HG03521 (cell line): ENCODE results near the gene MRPL10.

ENCODE experiments used
- ATAC-seq: cut with Tn5 transposase; IDR thresholded peaks from one replicate; pipeline ENCODE4 v1.9.1; 2021; ENCODE audit warnings: mild to moderate bottlenecking, moderate library complexity; ENCODE audit not compliant: unreplicated experiment

The MRPL10 gene

DNA sequence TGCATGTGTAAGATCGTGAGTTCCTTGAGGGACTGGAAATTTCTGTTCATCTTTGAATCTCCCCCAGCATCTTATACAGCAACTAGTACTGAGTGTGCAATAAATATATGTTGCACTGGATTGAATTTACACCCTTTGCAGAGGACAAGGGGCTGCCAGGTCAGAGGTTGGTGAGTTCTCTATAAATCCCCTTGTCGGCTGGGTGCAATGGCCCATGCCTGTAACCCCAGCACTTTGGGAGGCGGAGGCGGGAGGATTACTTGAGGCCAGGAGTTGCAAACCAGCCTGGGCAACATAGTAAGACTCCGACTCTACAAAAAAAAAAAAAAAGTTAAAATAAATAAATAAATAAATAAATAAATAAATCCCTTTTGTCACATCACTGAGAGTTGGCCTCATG is 29.0 kb upstream of the MRPL10 start:
- ATAC-seq: no peak

- ATAC-seq: no peak
Measured at GRCh38 chr17:47857551-47858455, 26.5 kb upstream of the MRPL10 start.

DNA sequence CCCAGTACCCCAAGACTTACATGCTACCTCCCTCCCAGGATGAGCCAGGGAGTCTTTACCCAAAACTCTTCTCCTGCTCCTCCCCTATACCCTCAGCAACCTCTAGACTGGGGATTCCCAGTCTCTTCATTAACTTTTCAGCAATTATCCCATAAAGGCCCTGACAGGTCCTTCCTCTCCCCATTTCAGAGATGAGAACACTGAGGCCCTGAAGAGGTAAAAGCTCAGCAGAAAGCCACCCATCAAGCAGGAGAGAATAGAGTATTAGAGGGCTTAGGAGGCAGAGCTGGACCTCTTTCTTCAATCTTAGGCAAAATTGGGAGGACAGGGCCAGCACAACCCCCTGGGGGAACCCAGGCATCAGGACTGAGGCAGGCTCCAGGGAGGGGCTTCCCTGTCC is 25.5 kb upstream of the MRPL10 start:
- ATAC-seq: no peak

GRCh38 chr17:47855737-47856136 is 24.4 kb upstream of the MRPL10 start:
- no peak for ATAC-seq

DNA sequence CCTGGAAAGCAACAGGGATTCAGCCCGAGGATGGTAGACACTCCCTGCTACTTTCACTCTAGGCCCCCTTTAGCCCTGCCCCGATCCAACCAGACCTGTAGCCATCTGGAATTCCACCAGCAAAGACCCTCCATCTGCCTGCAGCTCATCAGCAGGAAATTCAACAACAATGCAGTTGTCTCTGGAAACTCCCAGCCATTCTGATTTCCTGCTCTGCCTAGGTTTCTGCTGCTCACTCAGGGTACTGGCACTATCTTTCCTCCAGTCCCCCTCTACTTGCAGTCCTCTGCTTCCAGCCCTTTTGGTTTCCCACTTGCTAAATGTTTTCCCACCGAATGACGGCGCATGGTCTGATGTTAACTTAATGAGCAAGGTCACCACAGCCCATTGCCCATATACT is 22.3 kb upstream of the MRPL10 start:
- ATAC-seq: no peak

- no peak for ATAC-seq
Measured at GRCh38 chr17:47852113-47852949, 21.0 kb upstream of the MRPL10 start.

- ATAC-seq: no peak
Measured at GRCh38 chr17:47851764-47852112, 20.4 kb upstream of the MRPL10 start.

DNA sequence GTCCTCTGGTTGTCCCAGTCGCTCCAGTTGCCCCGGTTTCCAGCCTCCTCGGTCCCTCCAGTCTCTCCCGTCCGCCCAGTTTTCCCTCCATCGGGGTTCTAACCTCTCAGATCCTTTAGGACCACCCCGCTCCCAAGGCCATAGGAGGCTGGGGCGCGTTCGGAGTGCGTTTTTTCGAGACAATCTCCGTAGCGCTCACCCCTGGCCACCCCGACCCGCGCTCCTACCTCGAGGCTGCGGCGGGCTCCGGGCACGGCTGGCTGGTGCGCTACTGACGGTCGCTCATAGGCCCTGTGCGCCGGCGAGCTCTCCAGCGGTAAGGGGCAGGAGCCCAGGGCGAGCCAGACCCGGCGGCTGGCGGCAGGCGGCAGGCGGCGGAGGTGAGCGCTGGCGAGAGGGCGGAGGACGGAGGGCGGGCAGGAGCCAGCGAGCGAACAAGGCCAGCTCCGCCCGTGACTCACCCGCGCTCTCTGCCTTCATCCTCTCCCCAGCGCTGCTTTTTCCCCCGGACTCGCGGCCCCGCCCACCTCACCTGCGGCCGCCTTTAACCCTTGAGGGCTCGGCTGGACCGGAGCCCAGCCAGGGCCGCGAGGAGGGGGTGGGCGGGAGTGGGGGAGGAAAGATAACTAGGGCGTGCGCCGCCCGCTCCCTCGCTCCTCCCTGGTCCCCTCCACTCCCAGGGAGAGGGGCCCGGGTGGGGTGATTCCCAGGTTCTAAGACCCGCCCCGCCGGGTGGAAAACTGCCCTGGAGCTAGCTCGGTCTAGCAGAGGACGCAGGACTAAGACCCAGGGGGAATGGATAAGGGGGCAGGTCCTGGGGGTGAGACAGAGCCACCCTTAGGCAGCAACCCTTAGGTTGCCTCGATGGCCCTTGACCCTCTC is 19.6 kb upstream of the MRPL10 start, which contains the start of gene SP6:
Gene SP6, minus strand, starts transcription at position 472 of the 882 bp plus-strand sequence. CDS start 2,734 bp downstream, outside the sequence.
- no peak for ATAC-seq

GRCh38 chr17:47850373-47850691 is 19.0 kb upstream of the MRPL10 start:
- ATAC-seq: no peak

GRCh38 chr17:47848198-47848513 is 16.8 kb upstream of the MRPL10 start:
- no peak for ATAC-seq

- no peak for ATAC-seq
Measured at GRCh38 chr17:47847341-47848197, 16.2 kb upstream of the MRPL10 start.

GRCh38 chr17:47846716-47847340 is 15.5 kb upstream of the MRPL10 start:
- ATAC-seq: no peak

- no peak for ATAC-seq
Measured at GRCh38 chr17:47845716-47846075, 14.4 kb upstream of the MRPL10 start.

GRCh38 chr17:47844814-47845715 is 13.7 kb upstream of the MRPL10 start:
- no peak for ATAC-seq

DNA sequence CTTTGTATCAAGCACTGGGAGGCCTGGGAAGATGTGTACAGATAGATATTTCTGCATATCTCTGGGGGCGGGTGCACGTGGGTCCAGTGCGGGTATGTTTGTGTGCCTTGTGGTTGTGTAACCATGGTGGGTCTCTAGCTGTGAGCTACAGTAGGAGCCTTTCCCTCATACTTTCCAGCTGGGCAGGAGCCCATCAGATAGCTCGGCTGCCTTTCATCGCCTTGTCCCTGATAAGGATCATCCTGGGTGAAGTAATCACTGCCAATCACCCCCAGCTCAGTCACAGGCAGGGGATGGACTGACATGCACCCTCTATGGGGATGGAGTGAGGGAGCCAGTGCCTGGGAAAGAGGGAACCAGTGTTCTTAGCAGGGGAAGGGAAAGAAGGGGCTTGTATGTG is 12.9 kb upstream of the MRPL10 start:
- no peak for ATAC-seq

DNA sequence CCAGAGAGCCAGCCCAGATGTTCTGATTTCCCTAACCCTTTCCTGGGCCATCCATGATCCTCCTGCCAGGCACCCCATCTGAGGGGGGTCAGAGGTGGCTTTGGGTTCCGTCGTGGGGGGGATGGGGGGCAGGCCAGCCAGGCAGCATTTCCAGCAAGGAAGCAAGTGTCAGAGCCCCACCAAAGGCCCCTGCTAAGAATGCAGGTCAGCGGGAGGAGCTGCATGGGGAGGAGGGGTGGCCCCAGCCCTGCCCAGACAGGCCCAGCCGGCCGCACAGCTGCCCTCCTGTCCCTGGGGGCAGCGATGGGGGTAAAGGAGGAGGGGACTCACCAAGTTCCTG is 12.0 kb upstream of the MRPL10 start:
- no peak for ATAC-seq

- no peak for ATAC-seq
Measured at GRCh38 chr17:47841488-47842291, 10.3 kb upstream of the MRPL10 start.
